HG02943 (cell line): ENCODE data around the gene NHERF2.
"Not testable (repeated sequence)": the region's sequence is repeated elsewhere in the genome, so short reads cannot be mapped to it uniquely, and the experiment has no call there.

Experiments
- ATAC-seq: cut with Tn5 transposase; IDR thresholded peaks from one replicate; pipeline ENCODE4 v1.9.1; 2021; ENCODE audit warnings: mild to moderate bottlenecking, low read depth, moderate library complexity; ENCODE audit not compliant: unreplicated experiment

Gene NHERF2

GRCh38 chr16:2025251-2025650 is 1.5 kb upstream of the NHERF2 start:
- ATAC-seq, result no peak

DNA sequence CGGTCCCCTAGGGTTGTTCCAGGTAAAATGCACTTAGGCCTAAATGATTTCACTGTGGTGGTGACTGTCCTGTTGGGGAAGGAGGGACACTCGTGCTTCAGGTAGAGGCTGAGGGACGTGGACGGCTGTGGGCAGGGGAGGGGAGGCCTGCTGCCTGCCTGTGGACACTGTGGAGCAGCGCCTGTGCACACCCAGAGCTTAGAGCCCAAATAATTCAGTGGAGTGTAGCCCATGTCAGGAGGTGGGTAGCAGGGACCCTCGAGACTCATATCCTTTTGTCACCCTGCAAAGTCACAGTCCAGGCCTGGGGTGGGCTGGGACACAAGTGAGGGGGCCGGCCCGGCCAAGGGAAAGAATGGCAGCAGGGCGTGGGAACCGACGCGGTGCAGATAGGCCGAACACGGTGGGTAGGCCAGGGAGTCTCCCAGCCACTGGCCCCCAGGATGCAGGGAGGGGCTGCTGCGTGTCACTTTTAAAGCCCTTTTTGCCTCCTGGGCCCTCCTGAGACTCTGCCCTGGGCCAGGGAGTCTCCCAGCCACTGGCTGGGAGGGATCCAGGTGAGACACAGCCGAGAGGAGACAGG is 733 bp upstream of the NHERF2 start:
- no peak for ATAC-seq

DNA sequence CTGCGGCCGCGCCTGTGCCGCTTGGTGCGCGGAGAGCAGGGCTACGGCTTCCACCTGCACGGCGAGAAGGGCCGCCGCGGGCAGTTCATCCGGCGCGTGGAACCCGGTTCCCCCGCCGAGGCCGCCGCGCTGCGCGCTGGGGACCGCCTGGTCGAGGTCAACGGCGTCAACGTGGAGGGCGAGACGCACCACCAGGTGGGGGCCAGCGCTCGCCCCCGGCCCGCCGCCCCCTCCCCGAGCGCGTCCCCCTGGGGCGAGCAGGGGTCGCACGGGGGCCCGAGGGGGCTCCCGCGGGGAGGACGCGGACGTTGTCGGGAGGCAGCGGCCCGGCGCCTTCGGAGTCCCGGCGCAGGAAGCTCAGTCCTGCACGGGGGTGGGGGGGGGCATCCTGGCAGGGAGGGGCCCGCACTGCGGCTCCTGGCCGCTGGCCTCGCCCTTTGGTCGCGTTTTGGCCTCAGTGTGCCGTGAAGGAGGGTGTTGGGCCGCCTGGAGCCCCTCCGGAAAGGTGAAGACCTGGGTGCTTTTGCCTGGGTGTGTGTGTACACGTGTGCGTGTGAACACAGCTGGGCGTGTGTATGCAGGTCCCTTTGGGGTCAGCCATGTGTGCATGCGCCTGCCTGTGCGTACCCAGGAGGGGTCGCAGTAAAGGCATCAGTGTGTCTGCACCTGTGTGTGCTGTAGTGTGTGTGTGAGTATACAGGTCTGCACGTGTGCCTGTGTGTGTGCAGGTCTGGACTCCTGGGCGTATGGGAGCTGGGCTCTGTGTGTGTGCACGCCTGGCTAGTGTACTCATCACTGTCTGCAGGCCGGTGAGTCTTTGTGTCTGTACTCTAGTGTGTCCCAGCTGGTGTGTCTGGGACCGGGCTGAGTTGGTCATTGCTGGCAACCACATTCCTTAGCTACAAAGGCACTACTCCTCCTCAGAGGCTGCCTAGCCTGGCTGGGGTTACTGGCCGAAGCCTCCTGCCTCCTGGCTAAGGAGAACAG is 615 bp downstream of the NHERF2 start:
- ATAC-seq, result no peak

GRCh38 chr16:2028146-2028545 is 1.4 kb downstream of the NHERF2 start:
- no peak for ATAC-seq

- no peak for ATAC-seq
Measured at GRCh38 chr16:2028620-2029220, 2.0 kb downstream of the NHERF2 start.

- no peak for ATAC-seq
Measured at GRCh38 chr16:2029350-2029749, 2.6 kb downstream of the NHERF2 start.

DNA sequence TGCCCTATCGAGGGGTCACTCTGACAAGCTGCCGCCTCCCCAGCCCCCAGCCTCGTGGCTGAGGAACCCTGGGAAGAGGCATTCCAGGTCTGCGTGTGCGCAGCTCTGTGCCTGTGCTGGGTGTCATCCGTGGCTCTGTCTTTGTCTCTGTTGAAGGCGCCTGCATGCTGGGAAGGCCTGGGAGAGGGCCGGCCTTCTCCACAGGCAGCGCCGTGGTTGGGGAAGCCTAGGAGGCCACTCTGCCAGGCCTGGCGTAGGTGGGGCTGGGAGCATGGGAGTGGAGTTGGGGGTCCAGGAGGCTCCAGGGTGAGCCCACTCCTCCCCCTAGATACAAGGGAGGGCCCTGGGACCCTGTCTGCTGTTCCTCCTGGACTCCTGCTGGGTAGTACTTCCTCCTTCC is 3.3 kb downstream of the NHERF2 start:
- no peak for ATAC-seq

DNA sequence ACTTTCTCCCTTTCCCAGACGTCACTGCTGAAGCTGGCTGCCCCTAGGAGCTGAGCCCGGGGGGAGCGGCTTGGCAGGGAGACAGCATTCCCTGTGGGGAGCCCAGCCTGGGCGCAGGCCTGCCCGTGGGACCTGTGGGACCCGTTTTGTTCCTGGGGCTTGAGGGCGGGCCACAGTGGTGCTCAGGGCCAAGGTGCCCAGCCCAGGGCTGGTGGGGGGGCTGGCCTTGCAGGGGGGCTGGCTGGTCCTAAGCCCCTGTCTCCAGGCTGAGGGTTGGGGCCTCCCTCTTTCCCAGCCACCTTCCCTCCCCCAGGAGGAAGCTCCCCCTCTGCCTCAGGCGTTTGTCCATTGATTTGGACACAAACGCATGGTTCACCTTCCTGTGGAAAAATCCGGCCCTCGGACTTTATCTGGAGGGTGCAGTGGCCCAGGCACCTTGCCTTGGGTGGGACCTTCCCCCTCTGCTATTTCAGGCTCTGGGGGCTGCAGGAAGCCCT is 4.4 kb downstream of the NHERF2 start:
- no peak for ATAC-seq

GRCh38 chr16:2032285-2033056 is 5.8 kb downstream of the NHERF2 start:
- no peak for ATAC-seq

- ATAC-seq, result no peak
Measured at GRCh38 chr16:2033057-2033908, 6.6 kb downstream of the NHERF2 start.

DNA sequence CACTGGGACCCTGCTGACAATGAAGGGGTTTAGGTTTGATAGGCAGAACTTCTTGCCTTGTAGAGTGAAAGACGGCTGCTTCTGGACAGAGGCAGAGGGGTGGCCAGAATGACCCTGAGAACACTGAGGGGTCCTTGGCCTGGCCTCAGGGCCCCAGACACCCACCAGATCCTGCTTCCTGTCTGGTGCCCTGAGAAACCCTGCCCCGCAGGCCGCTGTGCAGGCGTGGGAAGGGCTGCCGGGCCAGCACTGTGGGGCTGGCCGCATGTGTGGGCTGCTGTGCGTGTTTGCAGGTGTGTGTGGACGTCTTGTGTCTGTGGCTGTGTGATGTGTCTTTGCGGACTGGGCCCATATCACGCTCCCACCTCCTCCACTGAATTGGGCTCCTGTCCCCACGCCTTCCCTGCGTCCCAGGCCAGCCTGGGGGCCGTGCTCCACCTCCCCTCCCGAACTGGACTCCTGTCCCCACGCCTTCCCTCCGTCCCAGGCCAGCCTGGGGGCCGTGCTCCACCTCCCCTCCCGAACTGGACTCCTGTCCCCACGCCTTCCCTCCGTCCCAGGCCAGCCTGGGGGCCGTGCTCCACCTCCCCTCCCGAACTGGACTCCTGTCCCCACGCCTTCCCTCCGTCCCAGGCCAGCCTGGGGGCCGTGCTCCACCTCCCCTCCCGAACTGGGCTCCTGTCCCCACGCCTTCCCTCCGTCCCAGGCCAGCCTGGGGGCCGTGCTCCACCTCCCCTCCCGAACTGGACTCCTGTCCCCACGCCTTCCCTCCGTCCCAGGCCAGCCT is 7.4 kb downstream of the NHERF2 start:
- ATAC-seq, result not testable (repeated sequence)

DNA sequence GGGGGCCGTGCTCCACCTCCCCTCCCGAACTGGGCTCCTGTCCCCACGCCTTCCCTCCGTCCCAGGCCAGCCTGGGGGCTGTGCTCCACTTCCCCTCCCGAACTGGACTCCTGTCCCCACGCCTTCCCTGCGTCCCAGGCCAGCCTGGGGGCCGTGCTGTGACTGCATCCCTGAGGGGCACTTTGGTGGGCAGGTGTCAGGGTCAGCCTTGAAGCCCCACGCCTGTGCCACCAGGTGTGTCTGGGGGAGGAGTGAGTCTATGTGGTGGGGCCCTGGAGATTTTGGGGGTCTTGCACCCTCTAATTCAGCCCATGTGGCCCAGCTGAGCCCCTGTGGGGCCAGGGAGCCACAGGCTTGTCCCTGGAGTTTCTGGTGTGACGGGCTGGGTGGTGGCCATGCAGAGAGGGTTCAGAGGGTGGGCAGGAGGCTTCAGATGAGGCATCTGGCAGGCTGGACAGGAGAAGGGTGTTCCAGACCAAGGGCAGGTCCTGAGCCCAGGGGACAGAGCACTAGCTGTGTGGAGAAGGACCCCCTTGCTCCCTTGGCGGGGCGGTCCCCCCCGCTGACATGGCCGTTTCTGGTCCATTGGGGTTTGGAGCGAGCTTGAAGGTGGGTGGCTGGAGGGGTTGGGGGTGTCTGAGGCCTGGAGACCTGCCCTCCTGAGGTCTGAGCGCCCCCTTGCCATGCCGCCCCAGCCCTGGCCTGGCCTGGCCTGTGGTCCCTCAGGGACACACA is 8.2 kb downstream of the NHERF2 start:
- ATAC-seq, result no peak

DNA sequence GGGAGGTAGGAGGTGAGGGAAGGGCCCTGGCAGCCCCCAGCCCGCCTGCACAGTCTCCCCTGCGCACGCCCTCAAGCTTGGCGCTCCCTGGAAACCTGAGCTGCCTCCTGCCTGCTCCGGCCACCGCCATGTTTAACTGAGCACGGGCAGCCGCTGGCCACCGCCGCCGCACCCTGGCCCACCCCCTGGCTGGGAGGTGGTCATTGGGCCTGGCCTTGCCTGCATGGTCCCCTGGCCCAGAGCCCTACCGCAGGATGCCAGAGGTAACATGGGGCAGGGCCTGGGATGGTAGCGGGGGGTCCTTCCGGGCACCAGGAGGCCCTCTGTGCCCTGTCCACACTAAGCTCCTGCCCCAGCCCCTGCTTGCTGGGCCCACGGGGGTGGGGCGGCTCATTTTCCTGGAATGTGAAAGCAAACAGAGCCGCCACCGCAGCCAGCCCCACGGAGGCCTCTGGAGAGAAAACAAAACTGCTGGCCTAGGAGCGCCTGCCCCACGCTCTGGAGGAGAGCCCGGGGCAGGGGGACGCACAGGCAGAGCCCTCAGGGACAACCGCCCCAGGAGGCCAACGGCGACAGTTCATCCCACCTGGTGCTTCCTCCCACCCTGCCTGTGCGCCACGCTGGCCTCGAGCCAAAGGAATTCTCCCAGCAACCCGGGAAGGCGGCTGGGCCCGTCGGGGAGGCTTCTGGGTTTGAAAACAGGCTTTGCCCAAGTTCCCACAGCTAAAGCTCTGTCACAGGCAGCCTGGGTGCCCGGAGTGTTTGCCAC is 8.9 kb downstream of the NHERF2 start:
- ATAC-seq, result no peak

- ATAC-seq, result no peak
Measured at GRCh38 chr16:2036200-2036966, 9.7 kb downstream of the NHERF2 start.

GRCh38 chr16:2037115-2037514 is 10.4 kb downstream of the NHERF2 start:
- no peak for ATAC-seq

GRCh38 chr16:2037647-2038381 is 11.1 kb downstream of the NHERF2 start:
- no peak for ATAC-seq
